ENCODE data around the gene UBE4B. TPM values are rescaled to one million over a fixed set of nuclear protein-coding genes. Genes with fewer than 3 reads are reported as not detected.

UBE4B gene
- polyA plus RNA-seq, 2 of the 4 experiments (the other 2 are of a cell fraction), result 13.5 to 15.1 TPM

- no peak for TF ChIP-seq PBX3 (IDR thresholded peaks at IDR 0.05)
- TF ChIP-seq ZC3H11A (IDR thresholded peaks at IDR 0.05), result no peak
- TF ChIP-seq KDM5A (IDR thresholded peaks at IDR 0.05), result no peak
- TF ChIP-seq RCOR1 (IDR thresholded peaks at IDR 0.05; ENCODE audit: low read depth, low read length), result no peak
Observed at GRCh38 chr1:10132316-10132715, 99.6 kb downstream of the UBE4B start (continued).

GRCh38 chr1:10132852-10133251 lies 100.1 kb downstream of the UBE4B start:
- POLR2A ChIA-PET, result no interaction called here
- TF ChIP-seq CHD4 (IDR thresholded peaks at IDR 0.05; ENCODE audit: borderline replicate concordance) (no peak), GATA3 (IDR thresholded peaks at IDR 0.05; ENCODE audit: borderline replicate concordance) (no peak), CBX8 (IDR thresholded peaks at IDR 0.05) (no peak)
- CTCF ChIA-PET, result interaction anchor here (1.4 to 1.7 kb wide), 2 partner anchors 22 to 31 kb away, joined by 3 to 4 read pairs; no protein-coding TSS in a partner anchor

GRCh38 chr1:10140981-10141380 lies 108.2 kb downstream of the UBE4B start:
- WGBS (ENCODE audit: missing lambda C conversion rate), result 84% methylated on average over 3 of the region's 3 CpGs
- no peak for DNase-seq (ENCODE audit: low read depth in 1 of 2, low spot score in 1 of 2)
- no peak for ATAC-seq
- H3K4me1 ChIP-seq, result no peaks in the 10 kb centered on the region
- ChIA-PET POLR2A (no interaction called here), CTCF (interaction anchor here (0.6 to 2.1 kb wide), 3 partner anchors 12 to 191 kb away, joined by 3 to 6 read pairs (median 3); no protein-coding TSS in a partner anchor)
- H3K4me2 ChIP-seq, result no peak overlapping the region
- no peaks in the 10 kb centered on the region for H3K9me3 ChIP-seq
- H3K27ac ChIP-seq, result no peak overlapping the region
- FAIRE-seq, result no peak
- H3K4me3 ChIP-seq, result no peak overlapping the region
- TF ChIP-seq MYC (IDR thresholded peaks at IDR 0.05; ENCODE audit: borderline replicate concordance, low read length) (no peak), POLR2AphosphoS2 (conservative IDR thresholded peaks at IDR 0.05; ENCODE audit: low read length) (no peak), GATA3 (IDR thresholded peaks at IDR 0.05; ENCODE audit: borderline replicate concordance) (no peak), NFE2L2 (conservative IDR thresholded peaks at IDR 0.05; ENCODE audit: low read length) (no peak), HOXB5 (CRISPR knock-in tag; IDR thresholded peaks at IDR 0.05) (no peak), PBX3 (IDR thresholded peaks at IDR 0.05) (no peak), PHF8 (IDR thresholded peaks at IDR 0.05; ENCODE audit: borderline replicate concordance, low read depth) (no peak), NR3C1 (IDR thresholded peaks at IDR 0.05) (no peak), TFCP2L1 (CRISPR knock-in tag; IDR thresholded peaks at IDR 0.05) (no peak), BCL3 (IDR thresholded peaks at IDR 0.05) (no peak), FOSL2 (IDR thresholded peaks at IDR 0.05) (no peak), FOSL2 (CRISPR knock-in tag; IDR thresholded peaks at IDR 0.05) (no peak), SMC3 (IDR thresholded peaks at IDR 0.05) (no peak), FOXS1 (CRISPR knock-in tag; IDR thresholded peaks at IDR 0.05) (no peak), HMGXB4 (CRISPR knock-in tag; IDR thresholded peaks at IDR 0.05; ENCODE audit: borderline replicate concordance) (no peak), RAD21 (conservative IDR thresholded peaks at IDR 0.05 in 1 of 2, IDR thresholded peaks at IDR 0.05 in 1 of 2) (no peak), CHD2 (IDR thresholded peaks at IDR 0.05; ENCODE audit: low read length, partially characterized antibody) (no peak)

More at GRCh38 chr1:10132852-10133251, 100.1 kb downstream of the UBE4B start:
- DNase-seq (ENCODE audit: low read depth in 1 of 2, low spot score in 1 of 2) (no peak), FAIRE-seq (no peak), ATAC-seq (no peak)
- Histone ChIP-seq H3K4me1 (no peaks in the 10 kb centered on the region), H3K9me3 (no peaks in the 10 kb centered on the region), H3K27ac (no peak overlapping the region), H3K4me2 (no peak overlapping the region), H3K4me3 (no peak overlapping the region)
- 89% methylated on average over 10 of the region's 10 CpGs for WGBS (ENCODE audit: missing lambda C conversion rate)
